T-cell (primary cell): ENCODE measurements around the gene RNF166. TPM values are rescaled to one million over a fixed set of nuclear protein-coding genes. Genes with fewer than 3 reads are reported as not detected.

Source experiments
- ATAC-seq, 4 experiments: fragments of 200-7000 bp in 3 of 4; fragments of 150-1000 bp in 1 of 4; cut with Tn5 transposase; replicated peaks in 1 of 4; 1 replicate in 3 of 4; 2 replicates in 1 of 4; pipeline ENCODE4 v1.10.0; 2021; ENCODE audit warnings: moderate library complexity in 3 of 4, mild to moderate bottlenecking in 2 of 4, moderate number of reproducible peaks in 1 of 4
- CTCF ChIA-PET, 2 donors: fragments of 300-600 bp; sonication (Branson Sonifier 250); formaldehyde crosslinking; loops; one replicate each; lab custom pipeline; 2022; ENCODE audit warnings: antibody characterized with exemption in 2 of 2; lab: Charles Lee
- POLR2A ChIA-PET, 2 donors: fragments of 300-600 bp; sonication (Branson Sonifier 250); formaldehyde crosslinking; loops; one replicate each; lab custom pipeline; 2022; ENCODE audit warnings: antibody characterized with exemption in 2 of 2; lab: Charles Lee
- DNase-seq, 35 experiments: peaks; one replicate each; pipeline versions ENCODE4 v3.0.0 to v3.0.0-alpha.2; 2013 to 2023
- H3K27ac ChIP-seq: one replicate; pipeline ENCODE4 v1.5.1; 2013; ENCODE audit warnings: low read length
- H3K27me3 ChIP-seq, 2 experiments: replicated peaks in 1 of 2; 1 replicate in 1 of 2; 2 replicates in 1 of 2; pipeline versions ENCODE4 v1.6.1 to v1.7.0; 2013; ENCODE audit warnings: low read length in 1 of 2, mixed read lengths in 1 of 2; ENCODE audit not compliant: control insufficient read depth in 2 of 2, insufficient read depth in 2 of 2; ENCODE audit errors: extremely low read depth in 1 of 2
- H3K36me3 ChIP-seq, 2 donors: 1 replicate in 1 of 2; 2 replicates in 1 of 2; pipeline versions ENCODE4 v1.6.1 to v1.7.0; 2013; ENCODE audit warnings: low read length in 1 of 2; ENCODE audit not compliant: control insufficient read depth in 2 of 2, insufficient read depth in 1 of 2; ENCODE audit errors: extremely low read depth in 1 of 2
- H3K4me1 ChIP-seq, 2 experiments: 1 replicate in 1 of 2; 2 replicates in 1 of 2; pipeline versions ENCODE4 v1.6.1 to v1.7.0; 2013; ENCODE audit warnings: low read length in 2 of 2, mixed read lengths in 1 of 2; ENCODE audit not compliant: insufficient read depth in 2 of 2, control insufficient read depth in 1 of 2; ENCODE audit errors: extremely low read depth in 1 of 2
- H3K4me3 ChIP-seq, 2 donors: 1 replicate in 1 of 2; 2 replicates in 1 of 2; pipeline versions ENCODE4 v1.5.1 to v1.7.0; 2013; ENCODE audit warnings: mild to moderate bottlenecking in 2 of 2, low read length in 1 of 2, moderate library complexity in 1 of 2; ENCODE audit not compliant: control insufficient read depth in 1 of 2; ENCODE audit errors: extremely low read depth in 1 of 2
- H3K9me3 ChIP-seq: 2 replicates; pipeline ENCODE4 v1.7.0; 2013
- H3K27ac Mint-ChIP-seq, 2 donors: one replicate each; pipeline ENCODE4 v1.8.0; 2020 to 2021; ENCODE audit warnings: mild to moderate bottlenecking in 2 of 2, mixed read lengths in 2 of 2
- H3K27me3 Mint-ChIP-seq, 2 donors: one replicate each; pipeline ENCODE4 v1.8.0; 2021 to 2022; ENCODE audit warnings: mixed read lengths in 2 of 2
- H3K36me3 Mint-ChIP-seq: one replicate; pipeline ENCODE4 v1.8.0; 2021; ENCODE audit warnings: mixed read lengths
- H3K4me1 Mint-ChIP-seq, 3 donors: one replicate each; pipeline ENCODE4 v1.8.0; 2020 to 2022; ENCODE audit warnings: mixed read lengths in 3 of 3, mild to moderate bottlenecking in 1 of 3
- H3K4me3 Mint-ChIP-seq, 3 donors: one replicate each; pipeline ENCODE4 v1.8.0; 2020 to 2022; ENCODE audit warnings: mild to moderate bottlenecking in 3 of 3, mixed read lengths in 3 of 3, moderate library complexity in 3 of 3
- H3K9me3 Mint-ChIP-seq, 3 donors: one replicate each; pipeline ENCODE4 v1.8.0; 2020 to 2022; ENCODE audit warnings: mixed read lengths in 3 of 3
- WGBS: methylation state at CpG from one replicate; pipeline ENCODE4 v1.1.5; 2013; ENCODE audit warnings: missing lambda C conversion rate; ENCODE audit not compliant: insufficient coverage; 5-methylcytosine and 5-hydroxymethylcytosine counted together
- total RNA-seq, 35 experiments: library from RNA in 6 of 35; stranded (reverse) in 6 of 35; fragments of 120-200 nt in 1 of 35; gene quantifications; one replicate each; pipeline versions ENCODE4 v1.2.1 to v1.2.4 and lab custom pipeline; 2013 to 2026

Gene RNF166
- total RNA-seq, 5 donors from 2014 or later (not counting 1 experiment from before 2014, with no cell fraction given): 246 to 369 (median 264) TPM

- H3K27ac ChIP-seq: no peak overlapping the region
- DNase-seq (no peak), ATAC-seq (no peak)
- CTCF ChIA-PET: interaction anchor here in 1 of 2 donors (0.7 kb wide), 1 partner anchor 10 kb away, joined by 3 read pairs; no protein-coding TSS in a partner anchor
- H3K9me3 ChIP-seq: no peaks in the 10 kb centered on the region
- no peak overlapping the region for H3K4me3 ChIP-seq
- peaks cover 0 to 5% of the 10 kb centered on the region in 2 experiments for H3K27me3 ChIP-seq
- no peaks in the 10 kb centered on the region for H3K36me3 ChIP-seq
- Mint-ChIP-seq H3K36me3 (no peaks in the 10 kb centered on the region), H3K4me1 (peaks cover 57 to 67% (median 59%) of the 10 kb centered on the region in 3 donors), H3K4me3 (peak overlapping the region in 1 of 3 donors; percentile 77), H3K27ac (peak overlapping the region in 1 of 2 donors; percentile 94), H3K9me3 (no peaks in the 10 kb centered on the region), H3K27me3 (peaks cover 0 to 2% of the 10 kb centered on the region in 2 donors)
- H3K4me1 ChIP-seq: peaks cover 32 to 68% of the 10 kb centered on the region in 2 experiments
- 68% methylated on average over 21 of the region's 28 CpGs for WGBS
- POLR2A ChIA-PET: interaction anchor here in 1 of 2 donors (1.0 kb wide), 1 partner anchor 14 kb away, joined by 4 read pairs; no protein-coding TSS in a partner anchor
Measured at GRCh38 chr16:88688013-88688778, 18.0 kb downstream of the RNF166 start.

DNA sequence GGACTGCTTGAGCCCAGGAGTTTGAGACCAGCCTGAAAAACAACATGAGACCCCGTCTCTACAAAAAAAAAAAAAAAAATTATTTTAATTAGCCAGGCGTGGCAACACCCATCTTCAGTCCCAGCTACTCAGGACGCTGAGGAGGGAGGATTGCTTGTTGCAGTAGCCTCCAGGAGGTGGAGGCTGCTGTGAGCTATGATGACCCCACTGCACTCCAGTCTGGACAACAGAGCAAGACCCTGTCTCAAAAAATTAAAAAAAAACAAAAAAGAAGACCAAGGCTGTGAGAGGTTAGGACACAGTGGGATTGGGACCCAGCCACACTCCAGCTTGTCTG lies 18.6 kb downstream of the RNF166 start:
- peaks cover 0 to 2% of the 10 kb centered on the region in 2 donors for H3K27me3 Mint-ChIP-seq
- H3K4me3 ChIP-seq: no peak overlapping the region
- no peaks in the 10 kb centered on the region for H3K9me3 Mint-ChIP-seq
- H3K27ac Mint-ChIP-seq: no peak overlapping the region
- peaks cover 0 to 5% of the 10 kb centered on the region in 2 experiments for H3K27me3 ChIP-seq
- ATAC-seq: no peak
- peaks cover 26 to 68% of the 10 kb centered on the region in 2 experiments for H3K4me1 ChIP-seq
- DNase-seq: no peak
- no peak overlapping the region for H3K27ac ChIP-seq
- no peaks in the 10 kb centered on the region for H3K36me3 Mint-ChIP-seq
- H3K4me3 Mint-ChIP-seq: no peak overlapping the region
- no peaks in the 10 kb centered on the region for H3K9me3 ChIP-seq
- WGBS: no CpG with 5 or more reads among the region's 3 CpGs
- peaks cover 56 to 63% (median 57%) of the 10 kb centered on the region in 3 donors for H3K4me1 Mint-ChIP-seq
- no peaks in the 10 kb centered on the region for H3K36me3 ChIP-seq
- ChIA-PET CTCF (interaction anchor here in 1 of 2 donors (0.7 kb wide), 1 partner anchor 11 kb away, joined by 3 read pairs; no protein-coding TSS in a partner anchor), POLR2A (interaction anchor here in 1 of 2 donors (1.0 kb wide), 1 partner anchor 14 kb away, joined by 4 read pairs; no protein-coding TSS in a partner anchor)

GRCh38 chr16:88687254-88687576 lies 19.0 kb downstream of the RNF166 start:
- Histone ChIP-seq H3K4me1 (peaks cover 22 to 67% of the 10 kb centered on the region in 2 experiments), H3K4me3 (no peak overlapping the region), H3K9me3 (no peaks in the 10 kb centered on the region), H3K27me3 (peaks cover 0 to 5% of the 10 kb centered on the region in 2 experiments), H3K36me3 (no peaks in the 10 kb centered on the region), H3K27ac (no peak overlapping the region)
- H3K9me3 Mint-ChIP-seq: no peaks in the 10 kb centered on the region
- ChIA-PET CTCF (no interaction called here), POLR2A (interaction anchor here in 1 of 2 donors (1.0 kb wide), 1 partner anchor 15 kb away, joined by 4 read pairs; no protein-coding TSS in a partner anchor)
- no peak overlapping the region for H3K27ac Mint-ChIP-seq
- ATAC-seq (no peak), DNase-seq (no peak)
- H3K36me3 Mint-ChIP-seq: no peaks in the 10 kb centered on the region
- WGBS: 88% methylated on average over 7 of the region's 10 CpGs
- peaks cover 55 to 62% (median 57%) of the 10 kb centered on the region in 3 donors for H3K4me1 Mint-ChIP-seq
- peak overlapping the region; percentile 39 to 81 (median 79) for H3K4me3 Mint-ChIP-seq
- H3K27me3 Mint-ChIP-seq: peaks cover 0 to 2% of the 10 kb centered on the region in 2 donors

GRCh38 chr16:88686439-88687253 lies 19.6 kb downstream of the RNF166 start, which contains the start of gene SNAI3:
Gene SNAI3, minus strand, starts transcription at chr16:88686507. Its CDS starts 101 bp downstream, at chr16:88686406.
- CTCF ChIA-PET: interaction anchor here in 1 of 2 donors (0.6 kb wide), 1 partner anchor 9 kb away, joined by 6 read pairs; no protein-coding TSS in a partner anchor
- 8% methylated on average over 61 of the region's 65 CpGs for WGBS
- no peaks in the 10 kb centered on the region for H3K36me3 ChIP-seq
- H3K27ac Mint-ChIP-seq: peak within 1 kb of the TSS; percentile 63 to 82
- no peaks in the 10 kb centered on the region for H3K36me3 Mint-ChIP-seq
- peak within 1 kb of the TSS; percentile 69 to 94 for H3K4me3 ChIP-seq
- DNase-seq (peak; percentile 44 to 88 (median 72)), ATAC-seq (peak; percentile 82 to 85 (median 84))
- peak within 1 kb of the TSS; percentile 54 for H3K27ac ChIP-seq
- H3K4me1 ChIP-seq: peaks cover 18 to 67% of the 10 kb centered on the region in 2 experiments
- H3K9me3 Mint-ChIP-seq: no peaks in the 10 kb centered on the region
- peak within 1 kb of the TSS; percentile 77 to 81 (median 79) for H3K4me3 Mint-ChIP-seq
- H3K27me3 Mint-ChIP-seq: peaks cover 0 to 2% of the 10 kb centered on the region in 2 donors
- POLR2A ChIA-PET: interaction anchor here in 1 of 2 donors (1.0 kb wide), 1 partner anchor 15 kb away, joined by 4 read pairs; no protein-coding TSS in a partner anchor
- no peaks in the 10 kb centered on the region for H3K9me3 ChIP-seq
- H3K27me3 ChIP-seq: peaks cover 0 to 5% of the 10 kb centered on the region in 2 experiments
- H3K4me1 Mint-ChIP-seq: peaks cover 55 to 62% (median 57%) of the 10 kb centered on the region in 3 donors

GRCh38 chr16:88686062-88686438 lies 20.2 kb downstream of the RNF166 start:
- ATAC-seq (peak; percentile 49 to 57 (median 55)), DNase-seq (peak in 11 of 35 experiments; percentile 31 to 68 (median 45))
- Histone ChIP-seq H3K27ac (peak overlapping the region; percentile 54), H3K4me1 (peaks cover 17 to 67% of the 10 kb centered on the region in 2 experiments), H3K4me3 (peak overlapping the region; percentile 69 to 94), H3K36me3 (peaks cover under 1 to 1% of the 10 kb centered on the region in 2 donors), H3K27me3 (peaks cover 0 to 5% of the 10 kb centered on the region in 2 experiments), H3K9me3 (no peaks in the 10 kb centered on the region)
- WGBS: 0% methylated on average over 25 of the region's 25 CpGs
- peaks cover 55 to 62% (median 59%) of the 10 kb centered on the region in 3 donors for H3K4me1 Mint-ChIP-seq
- ChIA-PET POLR2A (no interaction called here), CTCF (interaction anchor here (0.6 to 1.1 kb wide), 2 partner anchors 9 to 22 kb away, joined by 3 to 6 read pairs; no protein-coding TSS in a partner anchor)
- H3K27ac Mint-ChIP-seq: peak overlapping the region; percentile 55 to 63
- peaks cover 0 to 2% of the 10 kb centered on the region in 2 donors for H3K27me3 Mint-ChIP-seq
- peak overlapping the region; percentile 77 to 81 (median 79) for H3K4me3 Mint-ChIP-seq
- no peaks in the 10 kb centered on the region for H3K9me3 Mint-ChIP-seq
- H3K36me3 Mint-ChIP-seq: no peaks in the 10 kb centered on the region
